ENCODE measurements around the gene MARCHF6. TPM values are rescaled to one million over a fixed set of nuclear protein-coding genes. Genes with fewer than 3 reads are reported as not detected.

Gene MARCHF6
- total RNA-seq, 1 experiment from 2014 or later, result 117 TPM

- Mint-ChIP-seq H3K4me3 (no peak overlapping the region), H3K4me1 (no peaks in the 10 kb centered on the region), H3K9me3 (peaks cover 9% of the 10 kb centered on the region; the same call in 1 of the 2 replicates), H3K36me3 (no peaks in the 10 kb centered on the region), H3K27me3 (ENCODE audit: low read depth) (peaks cover 4% of the 10 kb centered on the region; the same call in 1 of the 2 replicates), H3K27ac (no peak overlapping the region)
- no peak for DNase-seq (ENCODE audit: low spot score)
- ChIA-PET CTCF (no interaction called here), POLR2A (no interaction called here)
- no peak for ATAC-seq
- no peak for TF ChIP-seq CREM (CRISPR knock-in tag; IDR thresholded peaks at IDR 0.05)
- TF ChIP-seq ZNF232 (CRISPR knock-in tag; IDR thresholded peaks at IDR 0.05), result no peak
- no peak for TF ChIP-seq ZNF425 (CRISPR knock-in tag; conservative IDR thresholded peaks at IDR 0.05)
- TF ChIP-seq CDX4 (CRISPR knock-in tag; IDR thresholded peaks at IDR 0.05; ENCODE audit: borderline replicate concordance), result no peak
- no peak for TF ChIP-seq ZNF121 (CRISPR knock-in tag; IDR thresholded peaks at IDR 0.05)
- TF ChIP-seq ZNF423 (CRISPR knock-in tag; IDR thresholded peaks at IDR 0.05), result no peak
Measured at GRCh38 chr5:10319202-10319851, 34.2 kb upstream of the MARCHF6 start.

- Mint-ChIP-seq H3K4me1 (no peaks in the 10 kb centered on the region), H3K36me3 (no peaks in the 10 kb centered on the region), H3K27me3 (ENCODE audit: low read depth) (peaks cover 4% of the 10 kb centered on the region), H3K4me3 (no peak overlapping the region), H3K27ac (no peak overlapping the region), H3K9me3 (peaks cover 5% of the 10 kb centered on the region; the same call in 1 of the 2 replicates)
- ChIA-PET CTCF (interaction anchor here (2.2 kb wide), 1 partner anchor 37 kb away, joined by 8 read pairs; no protein-coding TSS in a partner anchor), POLR2A (interaction anchor here (0.6 kb wide), 1 partner anchor 273 kb away, joined by 5 read pairs; no protein-coding TSS in a partner anchor)
- TF ChIP-seq STAT6 (CRISPR knock-in tag; conservative IDR thresholded peaks at IDR 0.05; ENCODE audit: low read depth) (no peak), MLX (CRISPR knock-in tag; IDR thresholded peaks at IDR 0.05) (no peak), CREM (CRISPR knock-in tag; IDR thresholded peaks at IDR 0.05) (no peak), CREB1 (CRISPR knock-in tag; IDR thresholded peaks at IDR 0.05) (no peak), ZNF671 (CRISPR knock-in tag; IDR thresholded peaks at IDR 0.05) (no peak), NR3C1 (CRISPR knock-in tag; conservative IDR thresholded peaks at IDR 0.05; ENCODE audit: low read depth) (no peak), ATF1 (CRISPR knock-in tag; IDR thresholded peaks at IDR 0.05) (no peak), ZBTB43 (CRISPR knock-in tag; IDR thresholded peaks at IDR 0.05) (no peak), ELF4 (CRISPR knock-in tag; IDR thresholded peaks at IDR 0.05; ENCODE audit: low read depth) (no peak), ZSCAN18 (CRISPR knock-in tag; IDR thresholded peaks at IDR 0.05) (no peak), IRF1 (CRISPR knock-in tag; IDR thresholded peaks at IDR 0.05) (no peak), ZNF512 (CRISPR knock-in tag; IDR thresholded peaks at IDR 0.05; ENCODE audit: borderline replicate concordance) (no peak), ATF3 (CRISPR knock-in tag; conservative IDR thresholded peaks at IDR 0.05) (no peak)
- DNase-seq (ENCODE audit: low spot score) (no peak), ATAC-seq (no peak)
Measured at GRCh38 chr5:10320793-10321192, 32.7 kb upstream of the MARCHF6 start.

Data from WTC11 (cell line).